NCI-H748 (cell line): ENCODE data around the gene CYP2E1.
A peak's percentile ranks its signal among the peaks of the same experiment; 100 is the strongest.
"Not testable (repeated sequence)": the region's sequence is repeated elsewhere in the genome, so short reads cannot be mapped to it uniquely, and the experiment has no call there.

Experiments
- DNase-seq: peaks from one replicate; lab custom pipeline; 2025; ENCODE audit not compliant: unreplicated experiment; lab: John Stamatoyannopoulos, UW

Gene CYP2E1

GRCh38 chr10:133526957-133527588, at the start of gene CYP2E1:
CYP2E1 (plus strand) TSS chr10:133527363; CDS start chr10:133527396, 33 bp downstream.
- no peak for DNase-seq

GRCh38 chr10:133481086-133481643, 46.0 kb upstream of the CYP2E1 start:
- DNase-seq: no peak

GRCh38 chr10:133481657-133482056, 45.5 kb upstream of the CYP2E1 start:
- DNase-seq: no peak

- DNase-seq: no peak
Observed at GRCh38 chr10:133484818-133485217, 42.3 kb upstream of the CYP2E1 start.

- DNase-seq: no peak
Observed at GRCh38 chr10:133487085-133487484, 40.1 kb upstream of the CYP2E1 start.

- DNase-seq: no peak
Observed at GRCh38 chr10:133488354-133488753, 38.8 kb upstream of the CYP2E1 start.

GRCh38 chr10:133489816-133490588, 37.2 kb upstream of the CYP2E1 start:
- no peak for DNase-seq

GRCh38 chr10:133493562-133493961, 33.6 kb upstream of the CYP2E1 start:
- DNase-seq: not testable (repeated sequence)

GRCh38 chr10:133497363-133497762, 29.8 kb upstream of the CYP2E1 start:
- peak; percentile 0 for DNase-seq

- DNase-seq: not testable (repeated sequence)
Observed at GRCh38 chr10:133499176-133499575, 28.0 kb upstream of the CYP2E1 start.

- not testable (repeated sequence) for DNase-seq
Observed at GRCh38 chr10:133500897-133501296, 26.3 kb upstream of the CYP2E1 start.

- no peak for DNase-seq
Observed at GRCh38 chr10:133509700-133510099, 17.5 kb upstream of the CYP2E1 start.

- no peak for DNase-seq
Observed at GRCh38 chr10:133511408-133511807, 15.8 kb upstream of the CYP2E1 start.

GRCh38 chr10:133511907-133512528, 15.1 kb upstream of the CYP2E1 start:
- DNase-seq: no peak

GRCh38 chr10:133515471-133515870, 11.7 kb upstream of the CYP2E1 start:
- no peak for DNase-seq

- DNase-seq: no peak
Observed at GRCh38 chr10:133516057-133516456, 11.1 kb upstream of the CYP2E1 start.

GRCh38 chr10:133518517-133518916, 8.6 kb upstream of the CYP2E1 start:
- peak; percentile 63 for DNase-seq

GRCh38 chr10:133520193-133520738, 6.9 kb upstream of the CYP2E1 start:
- DNase-seq: peak; percentile 67

- DNase-seq: no peak
Observed at GRCh38 chr10:133523631-133524203, 3.4 kb upstream of the CYP2E1 start.

GRCh38 chr10:133525444-133525843, 1.7 kb upstream of the CYP2E1 start:
- DNase-seq: no peak

- DNase-seq: no peak
Observed at GRCh38 chr10:133527771-133528271, 658 bp downstream of the CYP2E1 start.
